Measurements from ENCODE around the gene ECE2. TPM values are rescaled to one million over a fixed set of nuclear protein-coding genes. Genes with fewer than 3 reads are reported as not detected.
A peak's percentile ranks its signal among the peaks of the same experiment; 100 is the strongest.

Gene ECE2
- total RNA-seq, 3 donors from 2014 or later (not counting 1 experiment from before 2014, with no cell fraction given): not detected

- peak; percentile 29 for TF ChIP-seq CTCF (IDR thresholded peaks at IDR 0.05)
- H3K9me3 ChIP-seq (ENCODE audit: control insufficient read depth, insufficient read depth, low read length): no peaks in the 10 kb centered on the region
- H3K27me3 ChIP-seq (ENCODE audit: control insufficient read depth, insufficient read depth, low read length): peaks cover 24% of the 10 kb centered on the region
- H3K27ac ChIP-seq (ENCODE audit: low read length): no peak within 1 kb of the TSS
- Mint-ChIP-seq H3K4me3 (peak within 1 kb of the TSS; percentile 85), H3K27me3 (ENCODE audit: low read depth in 2 of 2) (peaks cover 42 to 49% of the 10 kb centered on the region in 2 donors), H3K36me3 (peaks cover 7% of the 10 kb centered on the region), H3K27ac (no peak within 1 kb of the TSS), H3K9me3 (no peaks in the 10 kb centered on the region), H3K4me1 (peaks cover 10 to 13% of the 10 kb centered on the region in 2 donors)
- ATAC-seq (peak; percentile 92 to 98 (median 97)), DNase-seq (peak; percentile 65 to 87)
- peak within 1 kb of the TSS; percentile 41 for H3K4me3 ChIP-seq (ENCODE audit: low read length)
- intact Hi-C loops (cut with micrococcal nuclease): no loop called here
- WGBS (ENCODE audit: insufficient coverage): under 1% methylated on average over 66 of the region's 66 CpGs
- peaks cover 19% of the 10 kb centered on the region for H3K4me1 ChIP-seq (ENCODE audit: control insufficient read depth, insufficient read depth, low read length)
- H3K36me3 ChIP-seq (ENCODE audit: control insufficient read depth, insufficient read depth, low read length): no peaks in the 10 kb centered on the region
Observed at GRCh38 chr3:184229394-184230080, 46.3 kb upstream of the ECE2 start, which contains the start of gene VWA5B2. VWA5B2 (plus strand) TSS chr3:184229585; CDS start chr3:184230529, 944 bp downstream.

GRCh38 chr3:184230081-184230602, 45.7 kb upstream of the ECE2 start:
- Histone ChIP-seq H3K27me3 (ENCODE audit: control insufficient read depth, insufficient read depth, low read length) (peaks cover 24% of the 10 kb centered on the region), H3K9me3 (ENCODE audit: control insufficient read depth, insufficient read depth, low read length) (no peaks in the 10 kb centered on the region), H3K4me1 (ENCODE audit: control insufficient read depth, insufficient read depth, low read length) (peaks cover 19% of the 10 kb centered on the region), H3K36me3 (ENCODE audit: control insufficient read depth, insufficient read depth, low read length) (no peaks in the 10 kb centered on the region), H3K27ac (ENCODE audit: low read length) (no peak overlapping the region), H3K4me3 (ENCODE audit: low read length) (peak overlapping the region; percentile 41)
- peaks cover 38 to 48% of the 10 kb centered on the region in 2 donors for H3K27me3 Mint-ChIP-seq (ENCODE audit: low read depth in 2 of 2)
- WGBS (ENCODE audit: insufficient coverage): 1% methylated on average over 61 of the region's 61 CpGs
- no peak overlapping the region for H3K4me3 Mint-ChIP-seq
- no peaks in the 10 kb centered on the region for H3K9me3 Mint-ChIP-seq
- H3K4me1 Mint-ChIP-seq: peaks cover 10 to 13% of the 10 kb centered on the region in 2 donors
- H3K36me3 Mint-ChIP-seq: peaks cover 7% of the 10 kb centered on the region
- no peak overlapping the region for H3K27ac Mint-ChIP-seq
- DNase-seq (peak in 1 of 2 donors; percentile 15), ATAC-seq (no peak)
- intact Hi-C loops (cut with micrococcal nuclease): no loop called here
- TF ChIP-seq CTCF (IDR thresholded peaks at IDR 0.05): no peak

GRCh38 chr3:184230603-184231528, 45.0 kb upstream of the ECE2 start:
- Histone ChIP-seq H3K27me3 (ENCODE audit: control insufficient read depth, insufficient read depth, low read length) (peaks cover 24% of the 10 kb centered on the region), H3K36me3 (ENCODE audit: control insufficient read depth, insufficient read depth, low read length) (no peaks in the 10 kb centered on the region), H3K27ac (ENCODE audit: low read length) (no peak overlapping the region), H3K4me3 (ENCODE audit: low read length) (no peak overlapping the region), H3K4me1 (ENCODE audit: control insufficient read depth, insufficient read depth, low read length) (peaks cover 19% of the 10 kb centered on the region), H3K9me3 (ENCODE audit: control insufficient read depth, insufficient read depth, low read length) (no peaks in the 10 kb centered on the region)
- no peak for ATAC-seq
- intact Hi-C loops (cut with micrococcal nuclease): no loop called here
- TF ChIP-seq CTCF (IDR thresholded peaks at IDR 0.05): no peak
- H3K4me1 Mint-ChIP-seq: peaks cover 10 to 13% of the 10 kb centered on the region in 2 donors
- no peaks in the 10 kb centered on the region for H3K9me3 Mint-ChIP-seq
- H3K4me3 Mint-ChIP-seq: peak overlapping the region; percentile 87
- peaks cover 31 to 44% of the 10 kb centered on the region in 2 donors for H3K27me3 Mint-ChIP-seq (ENCODE audit: low read depth in 2 of 2)
- H3K27ac Mint-ChIP-seq: no peak overlapping the region
- H3K36me3 Mint-ChIP-seq: peaks cover 7% of the 10 kb centered on the region
- DNase-seq: peak in 1 of 2 donors; percentile 15
- WGBS (ENCODE audit: insufficient coverage): 6% methylated on average over 79 of the region's 79 CpGs

All from natural killer cell (primary cell).